ENCODE measurements around the gene VPS13C.
A peak's percentile ranks its signal among the peaks of the same experiment; 100 is the strongest.

Gene VPS13C

DNA sequence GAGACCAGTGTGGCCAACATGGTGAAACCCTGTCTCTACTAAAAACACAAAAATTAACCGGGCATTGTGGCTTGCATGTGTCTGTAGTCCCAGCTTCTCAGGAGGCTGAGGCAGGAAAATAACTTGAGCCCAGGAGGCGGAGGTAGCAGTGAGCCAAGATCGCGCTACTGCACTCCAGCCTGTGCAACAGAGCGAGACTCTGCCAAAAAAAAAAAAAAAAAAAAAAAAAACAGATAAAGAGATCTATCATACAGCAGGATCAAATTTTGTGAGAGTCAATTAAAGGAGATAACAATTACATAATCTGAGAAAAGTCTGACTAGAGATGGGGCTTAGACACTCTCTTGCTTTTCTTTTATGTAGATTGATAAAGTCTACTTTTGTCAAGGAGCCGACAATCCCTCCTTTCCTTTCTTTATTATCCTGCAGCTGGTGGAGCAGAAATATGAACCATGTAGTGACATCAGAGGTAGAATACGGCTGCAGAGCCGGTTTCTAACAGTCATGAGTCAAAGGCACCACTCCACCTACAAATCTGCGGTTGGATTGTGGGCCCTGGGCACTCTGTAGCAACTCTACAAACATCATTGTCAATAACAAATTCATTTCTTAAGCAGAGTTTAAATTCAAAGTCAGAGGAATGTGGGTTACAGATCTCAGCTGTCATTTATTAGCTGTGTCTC lies 15.5 kb upstream of the VPS13C start:
- H3K27me3 ChIP-seq (ENCODE audit: control insufficient read depth in 5 of 5, insufficient read depth in 4 of 5, low read length in 5 of 5), result peaks cover 0 to 2% (median 0%) of the 10 kb centered on the region in 5 donors
- no peaks in the 10 kb centered on the region for H3K9me3 ChIP-seq (ENCODE audit: control insufficient read depth in 5 of 5, low read length in 5 of 5)
- no peaks in the 10 kb centered on the region for H3K36me3 ChIP-seq (ENCODE audit: control insufficient read depth in 5 of 5, insufficient read depth in 5 of 5, low read length in 5 of 5)
- H3K4me3 ChIP-seq (ENCODE audit: low read depth in 1 of 5, low read length in 5 of 5), result no peak overlapping the region
- H3K4me1 ChIP-seq (ENCODE audit: control insufficient read depth in 5 of 5, insufficient read depth in 5 of 5, low read length in 5 of 5), result peaks cover 0 to 2% (median 0%) of the 10 kb centered on the region in 5 donors
- H3K27ac ChIP-seq (ENCODE audit: low read depth, low read length), result no peak overlapping the region
- H3K9ac ChIP-seq (ENCODE audit: low read length in 5 of 5), result no peak overlapping the region

DNA sequence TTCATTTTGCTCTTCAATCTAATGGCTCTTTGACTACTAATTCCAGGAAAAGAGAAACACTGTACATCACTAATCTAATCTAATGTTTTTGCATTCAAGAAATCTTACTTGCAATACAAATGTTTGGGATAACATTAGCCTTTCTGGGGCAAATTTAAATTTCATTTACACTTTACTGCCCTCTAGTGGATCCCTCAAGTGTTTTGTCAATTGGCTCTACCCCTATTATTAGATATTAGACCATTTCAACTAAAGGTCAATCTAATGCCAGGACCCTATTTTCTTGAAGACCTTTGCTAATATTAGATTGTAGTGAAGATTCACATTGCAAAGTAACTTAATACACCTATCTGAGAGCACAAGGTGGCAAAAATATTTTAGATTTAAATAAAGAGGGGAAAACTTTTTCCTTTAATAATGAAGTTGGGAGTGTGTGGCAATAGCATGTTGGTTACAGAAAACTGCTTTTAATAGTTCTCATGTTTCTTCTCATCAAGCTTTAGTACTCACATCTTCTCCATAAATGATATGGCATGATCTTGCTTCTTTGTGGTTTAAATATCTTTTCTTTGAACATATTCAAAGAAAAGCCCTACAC lies 11.6 kb upstream of the VPS13C start:
- Histone ChIP-seq H3K4me1 (ENCODE audit: control insufficient read depth in 5 of 5, insufficient read depth in 5 of 5, low read length in 5 of 5) (peaks cover 0 to 17% (median 14%) of the 10 kb centered on the region in 5 donors), H3K36me3 (ENCODE audit: control insufficient read depth in 5 of 5, insufficient read depth in 5 of 5, low read length in 5 of 5) (no peaks in the 10 kb centered on the region), H3K27ac (ENCODE audit: low read depth, low read length) (no peak overlapping the region), H3K9ac (ENCODE audit: low read length in 5 of 5) (no peak overlapping the region), H3K9me3 (ENCODE audit: control insufficient read depth in 5 of 5, low read length in 5 of 5) (no peaks in the 10 kb centered on the region), H3K4me3 (ENCODE audit: low read depth in 1 of 5, low read length in 5 of 5) (no peak overlapping the region), H3K27me3 (ENCODE audit: control insufficient read depth in 5 of 5, insufficient read depth in 4 of 5, low read length in 5 of 5) (peaks cover 0 to 2% (median 0%) of the 10 kb centered on the region in 5 donors)

DNA sequence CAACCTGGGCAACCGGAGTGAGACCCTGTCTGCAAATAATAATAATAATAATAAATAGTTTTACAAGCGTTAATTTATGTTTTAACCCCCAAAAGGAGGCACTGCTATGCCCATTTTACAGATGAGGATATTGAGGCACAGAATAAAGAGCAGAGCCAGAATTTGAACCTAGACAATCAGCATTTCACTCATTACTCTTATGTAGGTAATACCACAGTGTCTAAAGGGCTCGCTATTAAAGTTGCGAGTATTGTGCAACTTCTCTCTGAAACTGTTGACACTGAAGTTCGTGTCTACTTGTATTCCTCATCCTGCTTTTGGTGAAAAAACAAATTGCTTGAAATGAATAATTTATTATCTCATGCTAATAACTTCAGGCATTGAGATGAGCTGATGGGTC lies 9.3 kb upstream of the VPS13C start:
- no peak overlapping the region for H3K9ac ChIP-seq (ENCODE audit: low read length in 5 of 5)
- no peaks in the 10 kb centered on the region for H3K36me3 ChIP-seq (ENCODE audit: control insufficient read depth in 5 of 5, insufficient read depth in 5 of 5, low read length in 5 of 5)
- peaks cover 2 to 22% (median 18%) of the 10 kb centered on the region in 5 donors for H3K4me1 ChIP-seq (ENCODE audit: control insufficient read depth in 5 of 5, insufficient read depth in 5 of 5, low read length in 5 of 5)
- H3K9me3 ChIP-seq (ENCODE audit: control insufficient read depth in 5 of 5, low read length in 5 of 5), result no peaks in the 10 kb centered on the region
- H3K27ac ChIP-seq (ENCODE audit: low read depth, low read length), result no peak overlapping the region
- no peak overlapping the region for H3K4me3 ChIP-seq (ENCODE audit: low read depth in 1 of 5, low read length in 5 of 5)
- peaks cover 0 to 2% (median 0%) of the 10 kb centered on the region in 5 donors for H3K27me3 ChIP-seq (ENCODE audit: control insufficient read depth in 5 of 5, insufficient read depth in 4 of 5, low read length in 5 of 5)

DNA sequence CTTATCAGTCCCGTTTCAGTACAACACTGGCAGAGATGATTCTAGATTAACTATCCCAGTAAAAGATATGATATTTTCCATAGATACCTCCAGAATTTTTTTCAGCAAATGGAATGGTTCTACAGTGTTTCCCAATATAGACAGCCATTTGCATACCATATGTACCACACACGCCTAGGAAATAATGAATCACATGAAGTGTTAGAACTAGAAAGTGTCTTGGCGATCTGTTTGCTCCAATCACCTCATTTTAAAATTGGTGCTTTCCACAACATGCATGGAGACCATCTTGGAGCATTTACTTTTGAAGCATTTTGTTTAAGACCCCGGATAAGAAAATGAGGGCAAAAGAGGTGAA lies 8.5 kb upstream of the VPS13C start:
- Histone ChIP-seq H3K36me3 (ENCODE audit: control insufficient read depth in 5 of 5, insufficient read depth in 5 of 5, low read length in 5 of 5) (no peaks in the 10 kb centered on the region), H3K4me3 (ENCODE audit: low read depth in 1 of 5, low read length in 5 of 5) (peak overlapping the region in 4 of 5 donors; percentile 59 to 75 (median 63)), H3K9me3 (ENCODE audit: control insufficient read depth in 5 of 5, low read length in 5 of 5) (no peaks in the 10 kb centered on the region), H3K27ac (ENCODE audit: low read depth, low read length) (no peak overlapping the region), H3K4me1 (ENCODE audit: control insufficient read depth in 5 of 5, insufficient read depth in 5 of 5, low read length in 5 of 5) (peaks cover 2 to 22% (median 18%) of the 10 kb centered on the region in 5 donors), H3K27me3 (ENCODE audit: control insufficient read depth in 5 of 5, insufficient read depth in 4 of 5, low read length in 5 of 5) (no peaks in the 10 kb centered on the region), H3K9ac (ENCODE audit: low read length in 5 of 5) (peak overlapping the region in 1 of 5 donors; percentile 51)

DNA sequence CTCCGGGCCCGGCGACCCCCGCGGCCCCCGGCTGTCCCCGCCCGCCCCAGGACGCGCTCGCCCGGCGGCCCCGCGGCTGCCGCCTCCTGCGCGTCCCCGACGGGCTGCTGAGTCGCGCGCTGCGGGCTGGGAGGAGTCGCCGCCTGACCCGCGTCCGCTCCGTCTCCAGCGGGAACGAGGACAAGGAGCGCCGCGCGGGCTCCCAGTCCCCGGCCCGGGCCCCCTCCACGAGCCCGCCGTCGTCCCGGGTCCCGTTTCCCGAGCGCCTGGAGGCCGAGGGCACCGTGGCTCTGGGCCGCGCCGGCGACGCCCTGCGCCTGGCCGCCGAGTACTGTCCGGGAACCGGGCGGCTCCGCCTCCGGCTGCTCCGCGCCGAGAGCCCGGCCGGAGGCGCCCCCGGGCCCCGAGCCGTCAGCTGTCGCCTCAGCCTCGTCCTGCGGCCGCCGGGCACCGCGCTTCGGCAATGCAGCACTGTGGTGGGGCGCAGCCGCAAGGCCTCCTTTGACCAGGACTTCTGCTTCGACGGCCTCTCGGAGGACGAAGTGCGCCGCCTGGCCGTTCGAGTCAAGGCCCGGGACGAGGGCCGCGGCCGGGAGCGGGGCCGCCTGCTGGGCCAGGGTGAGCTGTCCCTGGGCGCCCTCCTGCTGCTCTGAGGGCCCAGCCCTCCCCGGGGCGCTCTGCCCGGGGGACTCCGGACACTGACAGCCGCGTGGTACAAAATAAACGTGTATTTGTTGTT lies 8.0 kb upstream of the VPS13C start:
- Histone ChIP-seq H3K9me3 (ENCODE audit: control insufficient read depth in 5 of 5, low read length in 5 of 5) (no peaks in the 10 kb centered on the region), H3K9ac (ENCODE audit: low read length in 5 of 5) (peak overlapping the region in 3 of 5 donors; percentile 24 to 51 (median 41)), H3K27me3 (ENCODE audit: control insufficient read depth in 5 of 5, insufficient read depth in 4 of 5, low read length in 5 of 5) (no peaks in the 10 kb centered on the region), H3K27ac (ENCODE audit: low read depth, low read length) (no peak overlapping the region), H3K36me3 (ENCODE audit: control insufficient read depth in 5 of 5, insufficient read depth in 5 of 5, low read length in 5 of 5) (no peaks in the 10 kb centered on the region), H3K4me1 (ENCODE audit: control insufficient read depth in 5 of 5, insufficient read depth in 5 of 5, low read length in 5 of 5) (peaks cover 2 to 24% (median 18%) of the 10 kb centered on the region in 5 donors), H3K4me3 (ENCODE audit: low read depth in 1 of 5, low read length in 5 of 5) (peak overlapping the region in 4 of 5 donors; percentile 59 to 75 (median 63))

DNA sequence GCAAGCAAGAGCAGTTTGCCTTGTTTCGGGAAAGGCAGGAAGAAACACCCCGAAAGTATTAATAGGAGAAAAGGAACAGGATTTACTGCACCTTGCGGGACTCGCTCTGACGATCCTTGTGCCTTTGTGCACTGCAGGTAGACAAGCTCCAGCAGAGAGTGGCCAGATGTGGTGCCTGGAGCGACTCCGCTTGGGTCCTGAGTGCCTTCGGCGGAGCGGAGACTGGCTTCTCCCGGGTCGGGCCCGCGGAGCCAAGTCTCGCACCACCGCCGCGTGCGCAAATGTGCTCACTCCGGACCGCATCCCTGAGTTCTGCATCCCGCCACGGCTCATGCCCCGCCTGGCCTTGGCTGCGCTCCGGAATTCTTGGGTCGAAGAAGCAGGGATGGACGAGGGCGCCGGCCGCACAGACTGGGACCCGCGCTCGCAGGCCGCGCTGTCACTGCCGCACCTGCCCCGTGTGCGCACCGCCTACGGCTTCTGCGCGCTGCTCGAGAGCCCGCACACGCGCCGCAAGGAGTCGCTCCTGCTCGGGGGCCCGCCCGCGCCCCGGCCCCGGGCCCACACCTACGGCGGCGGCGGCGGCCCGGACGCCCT lies 7.3 kb upstream of the VPS13C start:
- Histone ChIP-seq H3K27me3 (ENCODE audit: control insufficient read depth in 5 of 5, insufficient read depth in 4 of 5, low read length in 5 of 5) (no peaks in the 10 kb centered on the region), H3K4me1 (ENCODE audit: control insufficient read depth in 5 of 5, insufficient read depth in 5 of 5, low read length in 5 of 5) (peaks cover 2 to 24% (median 18%) of the 10 kb centered on the region in 5 donors), H3K4me3 (ENCODE audit: low read depth in 1 of 5, low read length in 5 of 5) (peak overlapping the region; percentile 69 to 77 (median 71)), H3K27ac (ENCODE audit: low read depth, low read length) (no peak overlapping the region), H3K9ac (ENCODE audit: low read length in 5 of 5) (peak overlapping the region in 2 of 5 donors; percentile 48 to 68), H3K36me3 (ENCODE audit: control insufficient read depth in 5 of 5, insufficient read depth in 5 of 5, low read length in 5 of 5) (no peaks in the 10 kb centered on the region), H3K9me3 (ENCODE audit: control insufficient read depth in 5 of 5, low read length in 5 of 5) (no peaks in the 10 kb centered on the region)

DNA sequence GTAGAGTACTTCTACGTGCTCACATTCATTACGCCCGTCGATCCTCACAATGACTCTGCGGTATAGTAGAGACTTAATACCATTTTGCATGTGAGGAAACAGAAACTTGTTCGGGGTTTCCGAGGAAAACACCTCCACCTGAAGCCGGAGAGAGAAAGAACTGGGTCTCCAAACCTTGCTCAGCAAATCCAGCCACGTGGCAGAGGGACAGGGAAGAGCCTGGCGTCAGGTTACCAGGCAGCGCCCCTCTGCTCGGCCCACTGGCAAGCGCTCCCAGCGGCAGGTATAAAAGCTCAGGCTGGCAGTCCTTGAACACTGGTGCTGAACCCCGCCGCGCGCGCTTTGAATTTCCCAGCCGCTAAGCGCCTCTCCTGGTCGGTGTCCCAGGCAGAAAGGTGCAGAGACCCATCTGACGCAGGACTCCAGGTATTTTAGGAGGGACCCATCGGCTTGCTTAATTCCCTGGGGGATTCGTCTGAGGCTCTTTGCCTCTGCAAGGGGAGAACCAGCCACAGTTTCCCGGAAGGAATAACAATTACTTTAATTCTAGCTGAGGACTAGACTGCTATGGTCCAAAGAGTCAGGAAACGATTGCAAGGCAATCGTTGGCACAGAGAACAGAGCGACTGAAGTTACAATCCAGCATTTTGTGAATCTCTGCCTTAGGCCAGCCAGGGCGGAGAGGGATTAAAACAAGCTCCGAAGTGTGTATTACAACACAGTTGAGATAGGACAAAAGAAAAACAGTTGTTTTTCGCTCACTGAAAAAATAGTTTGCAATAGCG lies 6.6 kb upstream of the VPS13C start, which contains the start of gene C2CD4A:
Gene C2CD4A, plus strand, starts transcription at position 315 of the 785 bp plus-strand sequence. CDS start 637 bp downstream, outside the sequence.
- H3K27me3 ChIP-seq (ENCODE audit: control insufficient read depth in 5 of 5, insufficient read depth in 4 of 5, low read length in 5 of 5), result no peaks in the 10 kb centered on the region
- peaks cover 2 to 24% (median 18%) of the 10 kb centered on the region in 5 donors for H3K4me1 ChIP-seq (ENCODE audit: control insufficient read depth in 5 of 5, insufficient read depth in 5 of 5, low read length in 5 of 5)
- H3K36me3 ChIP-seq (ENCODE audit: control insufficient read depth in 5 of 5, insufficient read depth in 5 of 5, low read length in 5 of 5), result no peaks in the 10 kb centered on the region
- no peak within 1 kb of the TSS for H3K27ac ChIP-seq (ENCODE audit: low read depth, low read length)
- H3K9me3 ChIP-seq (ENCODE audit: control insufficient read depth in 5 of 5, low read length in 5 of 5), result no peaks in the 10 kb centered on the region
- H3K9ac ChIP-seq (ENCODE audit: low read length in 5 of 5), result peak within 1 kb of the TSS in 3 of 5 donors; percentile 5 to 68 (median 48)
- H3K4me3 ChIP-seq (ENCODE audit: low read depth in 1 of 5, low read length in 5 of 5), result peak within 1 kb of the TSS; percentile 69 to 77 (median 71)

DNA sequence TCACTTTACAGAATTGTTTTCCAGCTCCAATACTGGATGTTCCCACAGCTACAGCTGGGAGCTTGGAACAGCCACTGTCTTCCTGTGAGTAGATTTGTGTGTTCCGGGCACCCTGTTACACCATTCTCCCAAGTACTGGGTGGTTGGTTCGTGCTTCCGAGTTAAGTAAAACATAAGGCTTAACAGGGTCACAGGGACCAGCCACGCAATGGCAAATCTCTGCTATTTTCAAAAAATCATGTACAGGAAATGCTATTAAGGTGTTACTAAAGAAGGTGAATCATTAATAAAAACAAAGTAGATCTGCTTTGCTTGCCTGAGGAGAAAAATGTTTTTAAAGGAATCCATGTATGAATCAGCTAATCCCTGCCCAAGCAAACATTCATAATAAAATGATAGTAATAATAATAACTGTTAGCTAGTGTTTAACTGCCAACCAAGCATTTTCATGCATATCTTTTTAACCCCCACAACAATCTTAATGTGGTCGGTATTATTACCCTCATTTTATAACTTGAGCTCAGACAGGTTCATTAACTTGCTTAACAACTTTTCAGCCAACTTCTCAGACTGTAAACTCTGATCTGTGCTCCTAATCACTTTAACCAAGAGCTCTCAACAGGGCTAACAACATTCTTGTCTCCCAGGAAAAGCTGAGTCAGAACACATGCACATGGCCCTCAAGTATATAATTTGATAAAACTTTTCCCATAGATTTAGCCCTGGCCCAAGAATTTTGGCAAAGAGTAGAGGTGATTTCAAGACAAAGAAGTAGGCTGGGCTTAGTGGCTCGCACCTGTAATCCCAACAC lies 3.8 kb upstream of the VPS13C start:
- H3K4me1 ChIP-seq (ENCODE audit: control insufficient read depth in 5 of 5, insufficient read depth in 5 of 5, low read length in 5 of 5), result peaks cover 5 to 45% (median 31%) of the 10 kb centered on the region in 5 donors
- H3K27ac ChIP-seq (ENCODE audit: low read depth, low read length), result no peak overlapping the region
- H3K36me3 ChIP-seq (ENCODE audit: control insufficient read depth in 5 of 5, insufficient read depth in 5 of 5, low read length in 5 of 5), result no peaks in the 10 kb centered on the region
- no peak overlapping the region for H3K9ac ChIP-seq (ENCODE audit: low read length in 5 of 5)
- no peaks in the 10 kb centered on the region for H3K9me3 ChIP-seq (ENCODE audit: control insufficient read depth in 5 of 5, low read length in 5 of 5)
- H3K4me3 ChIP-seq (ENCODE audit: low read depth in 1 of 5, low read length in 5 of 5), result no peak overlapping the region
- H3K27me3 ChIP-seq (ENCODE audit: control insufficient read depth in 5 of 5, insufficient read depth in 4 of 5, low read length in 5 of 5), result no peaks in the 10 kb centered on the region

DNA sequence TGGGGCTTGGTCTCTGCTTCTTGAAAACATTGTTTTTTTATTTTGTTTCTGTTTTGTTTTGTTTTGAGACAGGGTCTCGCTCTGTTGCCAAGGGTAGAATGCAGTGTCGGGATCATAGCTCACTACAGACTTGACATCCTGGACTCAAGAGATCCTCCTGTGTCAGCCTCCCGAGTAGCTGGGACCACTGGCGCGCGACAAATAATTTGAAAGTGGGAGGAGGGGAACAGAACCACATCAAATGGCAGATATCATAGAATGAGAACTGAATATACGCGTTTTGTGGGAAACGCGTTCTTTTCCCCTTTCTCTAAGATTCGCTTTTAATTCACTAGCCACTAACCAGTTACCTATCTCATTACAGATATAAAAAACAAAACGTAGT lies 641 bp upstream of the VPS13C start:
- H3K36me3 ChIP-seq (ENCODE audit: control insufficient read depth in 5 of 5, insufficient read depth in 5 of 5, low read length in 5 of 5), result no peaks in the 10 kb centered on the region
- no peaks in the 10 kb centered on the region for H3K9me3 ChIP-seq (ENCODE audit: control insufficient read depth in 5 of 5, low read length in 5 of 5)
- H3K27ac ChIP-seq (ENCODE audit: low read depth, low read length), result peak overlapping the region; percentile 82
- peak overlapping the region; percentile 87 to 99 (median 93) for H3K4me3 ChIP-seq (ENCODE audit: low read depth in 1 of 5, low read length in 5 of 5)
- H3K9ac ChIP-seq (ENCODE audit: low read length in 5 of 5), result peak overlapping the region; percentile 80 to 95 (median 91)
- peaks cover 4 to 30% (median 22%) of the 10 kb centered on the region in 5 donors for H3K4me1 ChIP-seq (ENCODE audit: control insufficient read depth in 5 of 5, insufficient read depth in 5 of 5, low read length in 5 of 5)
- no peaks in the 10 kb centered on the region for H3K27me3 ChIP-seq (ENCODE audit: control insufficient read depth in 5 of 5, insufficient read depth in 4 of 5, low read length in 5 of 5)
